ENCODE data around the gene LCTL. TPM values are rescaled to one million over a fixed set of nuclear protein-coding genes. Genes with fewer than 3 reads are reported as not detected.

Gene LCTL
- total RNA-seq, 1 experiment from 2014 or later = not detected

DNA sequence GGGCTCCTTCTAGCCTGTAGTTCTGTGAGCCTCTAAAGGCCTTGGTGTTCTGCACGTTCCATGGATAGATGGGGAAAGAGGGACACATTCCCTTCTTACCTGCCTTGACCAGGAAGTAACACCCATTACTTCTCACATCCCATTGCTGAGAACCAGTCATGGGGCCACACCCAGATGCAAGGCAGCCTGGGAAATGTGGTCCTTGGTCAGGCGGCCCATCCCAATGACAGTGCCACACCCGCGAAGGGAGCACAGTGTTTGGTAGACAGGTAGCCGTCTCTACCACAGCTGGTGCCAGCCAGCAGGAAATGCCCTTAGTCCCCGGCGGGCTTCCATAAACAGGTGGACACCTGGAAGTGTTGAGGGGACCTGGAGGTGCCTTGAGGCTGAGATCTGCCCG lies 23.2 kb upstream of the LCTL start:
- Histone ChIP-seq H3K27ac (ENCODE audit: low read depth, low read length, poor library complexity, severe bottlenecking) (no peak overlapping the region), H3K27me3 (replicated peaks; ENCODE audit: insufficient read depth, low read depth, low read length, poor library complexity) (no peaks in the 10 kb centered on the region), H3K9me3 (ENCODE audit: low read depth, low read length, poor library complexity, severe bottlenecking) (no peaks in the 10 kb centered on the region), H3K4me1 (ENCODE audit: insufficient read depth, low read length, poor library complexity, severe bottlenecking) (no peaks in the 10 kb centered on the region), H3K36me3 (ENCODE audit: insufficient read depth, low read length, poor library complexity, severe bottlenecking) (no peaks in the 10 kb centered on the region), H3K4me3 (ENCODE audit: low read depth, low read length, poor library complexity, severe bottlenecking) (no peak overlapping the region)
- no peak for DNase-seq (ENCODE audit: low spot score)
- intact Hi-C loops (cut with micrococcal nuclease; ENCODE audit: unreplicated experiment) = no loop called here
- CTCF ChIA-PET = no interaction called here
- BruUV-seq (replicated peaks) = no TSS peak
- TF ChIP-seq, protein P1, sequence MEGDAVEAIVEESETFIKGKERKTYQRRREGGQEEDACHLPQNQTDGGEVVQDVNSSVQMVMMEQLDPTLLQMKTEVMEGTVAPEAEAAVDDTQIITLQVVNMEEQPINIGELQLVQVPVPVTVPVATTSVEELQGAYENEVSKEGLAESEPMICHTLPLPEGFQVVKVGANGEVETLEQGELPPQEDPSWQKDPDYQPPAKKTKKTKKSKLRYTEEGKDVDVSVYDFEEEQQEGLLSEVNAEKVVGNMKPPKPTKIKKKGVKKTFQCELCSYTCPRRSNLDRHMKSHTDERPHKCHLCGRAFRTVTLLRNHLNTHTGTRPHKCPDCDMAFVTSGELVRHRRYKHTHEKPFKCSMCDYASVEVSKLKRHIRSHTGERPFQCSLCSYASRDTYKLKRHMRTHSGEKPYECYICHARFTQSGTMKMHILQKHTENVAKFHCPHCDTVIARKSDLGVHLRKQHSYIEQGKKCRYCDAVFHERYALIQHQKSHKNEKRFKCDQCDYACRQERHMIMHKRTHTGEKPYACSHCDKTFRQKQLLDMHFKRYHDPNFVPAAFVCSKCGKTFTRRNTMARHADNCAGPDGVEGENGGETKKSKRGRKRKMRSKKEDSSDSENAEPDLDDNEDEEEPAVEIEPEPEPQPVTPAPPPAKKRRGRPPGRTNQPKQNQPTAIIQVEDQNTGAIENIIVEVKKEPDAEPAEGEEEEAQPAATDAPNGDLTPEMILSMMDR (conservative IDR thresholded peaks at IDR 0.05; ENCODE audit: low read depth, low read length) = no peak
- TF ChIP-seq EZH2 (IDR thresholded peaks at IDR 0.05; ENCODE audit: borderline replicate concordance, low read depth, low read length, poor library complexity, severe bottlenecking) = no peak
- POLR2A ChIA-PET (ENCODE audit: low non-redundant PET) = no interaction called here

DNA sequence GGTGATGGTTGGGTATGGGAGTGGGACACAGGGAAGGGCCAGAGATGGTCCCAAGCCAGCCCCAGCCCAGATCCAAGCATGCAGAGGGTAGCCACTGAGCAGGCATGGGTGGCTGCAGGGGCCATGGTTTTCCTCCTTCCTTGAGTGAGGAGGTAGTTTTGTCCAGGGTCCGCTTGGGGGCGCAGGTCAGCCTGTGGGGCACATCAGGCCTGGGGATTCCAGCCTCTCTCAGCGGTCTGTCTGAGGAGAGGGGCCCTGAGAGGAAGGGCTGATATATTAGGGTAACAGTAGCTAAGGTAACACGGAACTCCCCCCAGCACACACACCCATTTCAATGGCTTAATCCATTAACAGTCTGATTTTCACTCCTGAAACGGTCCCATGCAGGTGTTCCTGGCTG lies 22.7 kb upstream of the LCTL start:
- ChIA-PET POLR2A (ENCODE audit: low non-redundant PET) (no interaction called here), CTCF (no interaction called here)
- no peak for TF ChIP-seq EZH2 (IDR thresholded peaks at IDR 0.05; ENCODE audit: borderline replicate concordance, low read depth, low read length, poor library complexity, severe bottlenecking)
- TF ChIP-seq, protein P1 (conservative IDR thresholded peaks at IDR 0.05; ENCODE audit: low read depth, low read length) = peak; percentile 30; the same call in 1 of the 2 replicates
- DNase-seq (ENCODE audit: low spot score) = no peak
- no peaks in the 10 kb centered on the region for H3K36me3 ChIP-seq (ENCODE audit: insufficient read depth, low read length, poor library complexity, severe bottlenecking)
- H3K27ac ChIP-seq (ENCODE audit: low read depth, low read length, poor library complexity, severe bottlenecking) = no peak overlapping the region
- no peaks in the 10 kb centered on the region for H3K9me3 ChIP-seq (ENCODE audit: low read depth, low read length, poor library complexity, severe bottlenecking)
- H3K27me3 ChIP-seq (replicated peaks; ENCODE audit: insufficient read depth, low read depth, low read length, poor library complexity) = no peaks in the 10 kb centered on the region
- no peak overlapping the region for H3K4me3 ChIP-seq (ENCODE audit: low read depth, low read length, poor library complexity, severe bottlenecking)
- no peaks in the 10 kb centered on the region for H3K4me1 ChIP-seq (ENCODE audit: insufficient read depth, low read length, poor library complexity, severe bottlenecking)
- no TSS peak for BruUV-seq (replicated peaks)
- intact Hi-C loops (cut with micrococcal nuclease; ENCODE audit: unreplicated experiment) = no loop called here

DNA sequence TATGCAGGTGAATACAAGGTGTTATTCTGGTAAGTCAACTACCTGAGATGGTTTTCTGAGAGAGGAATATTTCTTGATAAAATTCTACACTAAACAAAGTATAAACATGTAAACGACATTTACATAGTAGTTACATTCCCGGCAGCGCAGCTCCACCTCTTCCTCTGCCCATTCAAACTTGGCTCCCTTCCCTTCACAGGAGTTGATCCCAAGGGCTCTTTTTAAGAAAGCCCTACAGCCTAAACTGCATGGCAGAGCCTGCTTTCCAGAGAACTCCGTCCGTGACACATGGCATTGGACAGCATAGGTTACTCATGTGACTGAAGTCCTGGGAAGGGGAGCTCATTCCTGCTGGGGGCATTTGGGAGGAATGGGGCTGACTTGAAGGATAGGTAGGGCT lies 22.0 kb upstream of the LCTL start:
- no peaks in the 10 kb centered on the region for H3K36me3 ChIP-seq (ENCODE audit: insufficient read depth, low read length, poor library complexity, severe bottlenecking)
- ChIA-PET POLR2A (ENCODE audit: low non-redundant PET) (no interaction called here), CTCF (no interaction called here)
- TF ChIP-seq, protein P1 (conservative IDR thresholded peaks at IDR 0.05; ENCODE audit: low read depth, low read length) = no peak
- BruUV-seq (replicated peaks) = no TSS peak
- no peaks in the 10 kb centered on the region for H3K4me1 ChIP-seq (ENCODE audit: insufficient read depth, low read length, poor library complexity, severe bottlenecking)
- no peak overlapping the region for H3K4me3 ChIP-seq (ENCODE audit: low read depth, low read length, poor library complexity, severe bottlenecking)
- H3K27ac ChIP-seq (ENCODE audit: low read depth, low read length, poor library complexity, severe bottlenecking) = no peak overlapping the region
- no peaks in the 10 kb centered on the region for H3K9me3 ChIP-seq (ENCODE audit: low read depth, low read length, poor library complexity, severe bottlenecking)
- no peak for DNase-seq (ENCODE audit: low spot score)
- no peaks in the 10 kb centered on the region for H3K27me3 ChIP-seq (replicated peaks; ENCODE audit: insufficient read depth, low read depth, low read length, poor library complexity)
- intact Hi-C loops (cut with micrococcal nuclease; ENCODE audit: unreplicated experiment) = no loop called here

All from A673 (cell line).